ENCODE measurements around the gene TOMM40. TPM values are rescaled to one million over a fixed set of nuclear protein-coding genes. Genes with fewer than 3 reads are reported as not detected.
"Not testable (repeated sequence)": the region's sequence is repeated elsewhere in the genome, so short reads cannot be mapped to it uniquely, and the experiment has no call there.

Gene TOMM40
- total RNA-seq, 1 donor from 2014 or later = 71.4 TPM

- no peak for ATAC-seq
Observed at GRCh38 chr19:44900328-44901244, 9.5 kb downstream of the TOMM40 start.

GRCh38 chr19:44903216-44903601 lies 12.2 kb downstream of the TOMM40 start:
- no peak for ATAC-seq

GRCh38 chr19:44903602-44904425 lies 12.8 kb downstream of the TOMM40 start:
- ATAC-seq = peak; percentile 61

GRCh38 chr19:44904426-44904994 lies 13.5 kb downstream of the TOMM40 start:
- ATAC-seq = no peak

- peak; percentile 11 for ATAC-seq
Observed at GRCh38 chr19:44905437-44906160, 14.5 kb downstream of the TOMM40 start, which contains the start of gene APOE. Gene APOE, plus strand, starts transcription at chr19:44905796. Its CDS starts 829 bp downstream, at chr19:44906625.

GRCh38 chr19:44907613-44908012 lies 16.6 kb downstream of the TOMM40 start:
- ATAC-seq = no peak

GRCh38 chr19:44908074-44908835 lies 17.2 kb downstream of the TOMM40 start:
- ATAC-seq = no peak

GRCh38 chr19:44908836-44909261 lies 17.8 kb downstream of the TOMM40 start:
- ATAC-seq = no peak

GRCh38 chr19:44909775-44910174 lies 18.7 kb downstream of the TOMM40 start:
- ATAC-seq = no peak

- not testable (repeated sequence) for ATAC-seq
Observed at GRCh38 chr19:44911896-44912295, 20.8 kb downstream of the TOMM40 start.

- ATAC-seq = no peak
Observed at GRCh38 chr19:44912854-44913253, 21.8 kb downstream of the TOMM40 start.

GRCh38 chr19:44913512-44914432 lies 22.7 kb downstream of the TOMM40 start:
- ATAC-seq = not testable (repeated sequence)

- ATAC-seq = peak; percentile 82
Observed at GRCh38 chr19:44914433-44915206, 23.6 kb downstream of the TOMM40 start, which contains the start of gene APOC1. Gene APOC1, plus strand, starts transcription at chr19:44914608. Its CDS starts 284 bp downstream, at chr19:44914892.

- ATAC-seq = no peak
Observed at GRCh38 chr19:44924243-44924725, 33.2 kb downstream of the TOMM40 start.

GRCh38 chr19:44925114-44925891 lies 34.2 kb downstream of the TOMM40 start:
- ATAC-seq = peak; percentile 34

- ATAC-seq = peak; percentile 6
Observed at GRCh38 chr19:44926245-44927077, 35.4 kb downstream of the TOMM40 start.

GRCh38 chr19:44927746-44928145 lies 36.7 kb downstream of the TOMM40 start:
- no peak for ATAC-seq

Measured in esophagus mucosa (tissue), 1 donor.